NCI-H1105 (cell line): ENCODE data around the gene GCNT2.
"Not testable (repeated sequence)": the region's sequence is repeated elsewhere in the genome, so short reads cannot be mapped to it uniquely, and the experiment has no call there.

ENCODE experiments used
- DNase-seq: peaks from one replicate; lab custom pipeline; 2025; lab: John Stamatoyannopoulos, UW

The GCNT2 gene

DNA sequence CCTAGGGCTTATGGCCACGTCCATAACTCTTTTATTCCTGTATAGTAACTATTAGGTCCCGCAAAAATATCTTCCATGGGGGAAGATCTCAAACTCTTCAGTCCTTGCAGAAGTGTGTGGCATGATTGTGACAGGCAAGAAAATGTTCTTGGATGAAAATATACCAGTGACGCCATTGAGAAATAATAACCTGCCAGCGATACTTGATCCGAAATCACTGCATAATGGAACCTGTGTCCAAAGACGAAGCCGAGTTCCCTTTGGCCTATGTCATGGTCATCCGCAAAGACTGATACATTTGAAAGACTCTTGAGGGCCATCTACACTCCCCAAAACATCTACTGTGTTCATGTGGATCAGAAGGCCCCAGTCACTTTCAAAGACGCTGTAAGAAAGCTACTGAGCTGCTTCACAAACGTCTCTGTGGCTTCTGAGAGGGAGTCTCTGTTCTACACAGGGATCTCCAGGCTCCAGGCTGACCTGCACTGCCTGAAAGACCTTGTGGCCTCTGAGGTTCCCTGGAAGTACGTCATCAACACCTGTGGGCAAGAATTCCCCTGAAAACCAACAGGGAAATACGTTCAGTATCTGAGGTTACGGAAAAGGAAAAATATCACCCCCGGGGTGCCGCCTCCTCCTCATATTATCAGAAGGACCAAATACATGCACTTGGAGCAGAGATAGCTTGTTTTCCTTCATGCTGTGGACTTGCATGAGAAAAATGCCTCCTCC is 6.9 kb upstream of the GCNT2 start:
- no peak for DNase-seq

DNA sequence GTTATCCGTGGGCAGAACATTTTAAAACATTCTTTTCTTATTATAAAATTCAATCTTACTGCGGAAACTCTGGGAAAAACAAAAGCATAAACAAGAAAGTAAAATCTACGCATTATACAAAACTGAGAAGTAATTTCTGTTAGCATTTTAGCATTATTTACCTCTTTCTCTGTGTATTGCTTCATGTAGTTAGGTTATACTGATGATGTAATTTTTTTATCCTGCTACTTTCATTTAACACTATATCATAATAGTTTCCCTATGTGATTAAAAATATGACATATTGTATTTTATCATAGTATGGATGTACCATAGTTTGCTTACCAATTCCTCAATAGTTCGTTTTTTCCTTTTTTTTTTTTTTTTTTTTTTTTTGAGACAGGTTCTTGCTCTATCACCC is 4.2 kb upstream of the GCNT2 start:
- no peak for DNase-seq

DNA sequence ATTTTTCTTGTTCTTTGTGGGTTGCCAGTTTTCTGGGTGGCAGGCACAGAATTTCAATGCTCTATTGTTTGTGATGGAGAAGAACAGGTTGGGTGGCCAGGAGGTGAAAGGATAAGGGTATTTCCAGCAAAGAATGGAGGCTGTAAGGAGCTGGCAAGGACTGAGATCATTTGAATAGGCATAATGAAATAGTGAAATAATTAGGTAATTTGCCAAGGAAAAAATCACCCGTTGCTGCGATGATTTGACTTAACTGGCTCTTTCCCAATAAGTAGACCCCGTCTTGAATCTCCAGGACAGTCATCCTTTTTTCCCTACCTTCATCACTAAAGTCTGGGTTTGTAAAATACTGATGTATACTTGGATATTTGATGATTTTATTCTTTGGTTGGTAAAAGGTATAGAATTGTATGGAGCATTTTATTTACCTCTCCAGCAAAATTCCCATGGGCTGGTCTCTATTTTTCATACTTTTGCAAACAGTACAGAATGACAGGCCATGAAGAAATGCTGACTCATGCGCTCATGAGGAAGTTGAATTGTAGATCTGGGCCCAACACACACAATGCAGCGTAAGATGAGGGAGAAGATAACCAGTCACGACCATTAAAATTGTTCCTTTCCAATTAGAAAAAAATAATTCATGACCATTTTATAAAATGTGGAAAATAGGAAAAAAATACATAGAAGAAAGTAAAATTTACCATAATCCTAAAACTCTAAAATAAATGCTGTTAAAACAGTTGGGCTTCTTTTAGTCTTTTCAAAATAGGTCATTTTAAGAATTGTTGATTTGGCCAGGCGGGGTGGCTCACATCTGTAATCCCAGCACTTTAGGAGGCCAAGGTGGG is 2.4 kb upstream of the GCNT2 start:
- DNase-seq, result no peak

DNA sequence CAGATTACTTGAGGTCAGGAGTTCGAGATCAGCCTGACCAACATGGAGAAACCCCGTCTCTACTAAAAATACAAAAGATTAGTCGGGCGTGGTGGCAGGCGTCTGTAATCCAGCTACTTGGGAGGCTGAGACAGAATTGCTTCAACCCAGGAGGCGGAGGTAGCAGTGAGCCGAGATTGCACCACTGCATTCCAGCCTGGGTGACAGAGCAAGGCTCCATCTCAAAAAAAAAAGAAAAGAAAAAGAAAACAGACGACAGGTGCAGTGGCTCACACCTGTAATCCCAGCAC is 1.8 kb upstream of the GCNT2 start:
- DNase-seq, result not testable (repeated sequence)

DNA sequence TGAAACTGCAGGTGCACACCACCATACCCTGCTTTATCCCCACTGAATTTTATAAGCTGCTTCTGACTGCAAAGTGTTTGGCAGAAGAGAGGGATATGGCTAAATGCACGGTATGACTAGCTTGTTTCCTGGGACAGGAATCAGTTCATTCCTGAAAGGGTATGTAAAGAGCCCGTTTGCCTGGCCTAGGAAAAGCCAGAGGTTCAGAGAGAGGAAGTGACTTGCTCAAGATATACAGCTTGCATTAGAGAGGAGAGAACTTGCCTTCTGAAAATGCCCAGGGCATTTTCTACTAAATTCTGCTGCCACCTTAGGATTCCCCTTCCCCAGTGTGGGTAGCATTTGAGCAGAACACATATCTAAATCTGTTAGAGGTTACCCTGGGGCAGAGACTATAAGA is 683 bp upstream of the GCNT2 start:
- no peak for DNase-seq

DNA sequence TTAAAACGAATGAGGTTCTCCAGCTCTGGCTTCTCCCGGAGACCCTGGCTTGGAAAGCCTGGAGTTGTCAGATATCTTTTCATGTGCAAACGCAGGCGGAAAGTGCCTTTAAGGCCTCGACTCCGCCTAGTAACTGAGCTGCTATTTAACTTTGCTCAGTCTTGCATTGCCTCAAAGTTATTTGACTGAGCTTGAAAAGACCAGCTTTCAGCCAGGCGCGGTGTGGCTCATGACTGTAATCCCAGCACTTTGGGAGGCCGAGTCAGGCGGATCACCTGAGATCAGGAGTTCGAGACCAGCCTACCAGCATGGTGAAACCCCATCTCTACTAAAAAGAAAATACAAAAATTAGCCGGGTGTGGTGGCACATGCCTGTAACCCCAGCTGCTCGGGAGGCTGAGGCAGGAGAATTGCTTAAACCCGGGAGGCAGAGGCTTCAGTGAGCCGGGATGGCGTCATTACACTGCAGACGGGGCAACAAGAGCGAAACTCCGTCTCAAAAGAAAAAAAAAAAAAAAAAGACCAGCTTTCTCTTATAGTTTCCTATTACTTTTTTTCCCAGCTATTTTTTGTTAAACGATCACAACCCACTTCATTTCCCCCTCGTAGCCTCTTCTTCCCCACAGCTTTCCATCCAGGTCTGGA is 1.9 kb downstream of the GCNT2 start:
- DNase-seq, result no peak

DNA sequence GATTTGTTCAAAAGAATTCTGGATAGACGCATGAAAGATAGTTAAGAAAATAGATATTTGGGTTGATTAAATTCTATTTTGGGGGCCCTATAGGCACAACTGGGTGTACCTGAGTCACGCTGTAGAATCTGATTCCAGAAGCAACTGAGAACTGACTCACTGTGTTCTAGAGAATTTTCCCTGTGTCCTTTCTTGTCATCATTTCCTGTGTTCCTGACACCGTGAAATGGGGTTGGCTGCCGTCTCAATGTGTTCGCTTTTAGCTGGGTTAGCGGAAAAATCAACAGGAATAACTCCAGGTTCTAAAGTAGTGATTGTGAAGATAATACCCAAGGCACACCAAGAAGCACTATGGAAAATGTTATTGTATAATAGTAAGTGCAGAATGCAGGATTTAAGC is 5.0 kb downstream of the GCNT2 start:
- no peak for DNase-seq

DNA sequence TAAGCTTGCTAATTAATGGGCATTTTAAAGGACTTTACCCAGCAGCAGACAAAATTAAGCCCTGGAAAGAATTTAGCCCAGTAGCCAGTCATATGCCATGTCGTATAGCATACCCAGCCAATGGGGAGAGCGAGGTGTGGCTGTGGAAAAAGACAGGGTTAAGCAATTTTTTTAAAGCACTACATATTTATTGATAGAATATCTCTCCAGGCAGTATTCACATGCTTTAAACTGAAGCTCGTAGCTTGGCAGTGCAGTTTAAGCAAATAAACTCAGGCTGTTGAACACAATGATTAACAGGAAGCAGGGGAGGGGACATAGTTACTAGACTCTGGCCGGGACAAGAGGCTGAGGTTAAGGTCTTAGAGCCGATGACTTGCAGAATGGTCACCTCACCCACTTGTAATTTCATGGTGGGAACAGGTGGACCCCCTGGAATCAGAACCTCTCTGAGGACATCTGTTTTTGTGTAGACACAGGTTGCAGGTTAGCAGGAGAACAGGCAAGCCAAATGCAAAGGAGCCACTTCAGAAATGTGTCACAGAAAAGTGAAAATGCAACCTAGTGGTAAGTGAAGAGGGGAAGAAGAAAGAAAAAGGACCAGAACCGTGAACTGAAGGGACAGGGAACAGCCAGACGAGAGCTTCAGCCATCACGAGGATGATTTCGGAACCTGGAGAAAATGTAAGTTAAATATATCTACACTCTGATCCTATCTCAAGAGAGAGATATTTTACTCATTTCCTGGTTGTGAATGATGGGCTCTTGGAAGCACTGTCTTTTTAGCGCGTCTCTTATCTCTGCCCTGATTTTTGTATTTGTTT is 7.2 kb downstream of the GCNT2 start:
- DNase-seq, result no peak

DNA sequence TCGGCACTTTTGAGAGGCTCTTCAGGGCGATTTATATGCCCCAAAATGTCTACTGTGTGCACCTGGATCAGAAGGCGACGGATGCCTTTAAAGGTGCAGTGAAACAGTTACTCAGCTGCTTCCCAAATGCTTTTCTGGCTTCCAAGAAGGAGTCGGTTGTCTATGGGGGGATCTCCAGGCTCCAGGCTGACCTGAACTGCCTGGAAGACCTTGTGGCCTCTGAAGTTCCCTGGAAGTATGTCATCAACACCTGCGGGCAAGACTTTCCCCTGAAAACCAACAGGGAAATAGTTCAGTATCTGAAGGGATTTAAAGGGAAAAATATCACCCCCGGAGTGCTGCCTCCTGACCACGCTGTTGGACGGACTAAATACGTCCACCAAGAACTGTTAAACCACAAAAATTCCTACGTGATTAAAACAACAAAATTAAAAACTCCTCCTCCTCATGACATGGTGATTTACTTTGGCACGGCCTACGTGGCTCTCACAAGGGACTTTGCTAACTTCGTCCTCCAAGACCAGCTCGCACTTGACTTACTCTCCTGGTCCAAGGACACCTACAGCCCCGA is 8.2 kb downstream of the GCNT2 start:
- no peak for DNase-seq

DNA sequence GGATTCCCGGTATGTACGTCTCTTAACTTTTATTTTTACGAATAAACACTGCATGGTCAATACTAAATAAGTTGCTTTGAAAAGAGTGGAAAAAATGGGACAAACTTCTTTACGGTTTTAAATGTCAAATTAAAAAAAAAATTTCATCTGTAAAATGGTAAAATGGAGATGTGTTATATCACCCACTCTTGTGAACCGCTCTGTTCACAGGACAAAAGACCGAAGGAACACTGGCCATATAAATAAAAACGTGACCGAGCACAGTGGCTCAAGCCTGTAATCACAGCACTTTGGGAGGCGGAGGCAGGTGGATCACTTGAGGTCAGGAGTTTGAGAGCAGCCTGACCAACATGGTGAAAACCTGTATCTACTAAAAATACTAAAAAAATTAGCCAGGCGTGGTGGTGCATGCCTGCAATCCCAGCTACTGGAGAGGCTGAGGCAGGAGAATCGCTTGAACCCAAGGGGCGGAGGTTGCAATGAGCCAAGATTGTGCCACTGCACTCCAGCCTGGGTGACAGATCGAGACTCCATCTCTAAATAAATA is 8.8 kb downstream of the GCNT2 start:
- DNase-seq, result not testable (repeated sequence)

DNA sequence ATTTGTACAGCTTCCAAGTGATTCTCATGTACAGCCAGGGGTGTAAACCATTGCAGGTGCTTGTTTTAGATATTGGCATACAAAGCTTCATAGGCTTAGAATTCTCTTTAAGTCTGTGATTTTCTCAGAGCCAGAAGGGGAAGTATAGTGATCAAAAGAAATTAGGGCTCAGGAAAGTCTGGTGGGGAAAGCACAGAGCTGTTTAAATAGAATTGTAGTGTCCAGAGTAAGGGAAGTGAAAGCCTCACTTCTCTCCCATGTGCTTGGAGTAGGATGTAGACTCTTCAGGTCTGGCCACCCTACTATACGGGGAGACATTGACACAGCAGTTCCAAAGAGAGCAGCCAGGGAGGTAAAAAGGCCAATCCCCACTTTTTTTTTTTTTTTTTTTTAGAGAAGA is 10.4 kb downstream of the GCNT2 start:
- no peak for DNase-seq

DNA sequence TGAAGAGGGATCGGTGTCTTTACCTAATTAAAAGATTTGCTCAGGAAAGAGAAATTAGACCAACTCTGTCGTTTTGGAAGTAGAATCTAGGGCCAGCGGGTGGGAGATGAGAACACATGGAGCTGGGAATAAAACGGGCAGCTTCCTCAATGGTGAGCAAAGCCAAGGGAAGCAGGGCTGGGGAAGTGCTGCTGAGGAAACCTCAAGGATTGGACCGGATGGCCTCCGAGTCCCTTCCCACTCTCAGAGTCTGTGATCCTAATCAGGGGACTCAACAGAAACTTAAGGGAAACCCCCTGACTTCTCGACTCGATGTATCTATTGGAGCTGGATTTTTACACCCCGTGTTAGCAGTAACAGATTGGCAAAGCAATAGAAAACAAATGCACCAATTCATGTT is 10.8 kb downstream of the GCNT2 start:
- no peak for DNase-seq

DNA sequence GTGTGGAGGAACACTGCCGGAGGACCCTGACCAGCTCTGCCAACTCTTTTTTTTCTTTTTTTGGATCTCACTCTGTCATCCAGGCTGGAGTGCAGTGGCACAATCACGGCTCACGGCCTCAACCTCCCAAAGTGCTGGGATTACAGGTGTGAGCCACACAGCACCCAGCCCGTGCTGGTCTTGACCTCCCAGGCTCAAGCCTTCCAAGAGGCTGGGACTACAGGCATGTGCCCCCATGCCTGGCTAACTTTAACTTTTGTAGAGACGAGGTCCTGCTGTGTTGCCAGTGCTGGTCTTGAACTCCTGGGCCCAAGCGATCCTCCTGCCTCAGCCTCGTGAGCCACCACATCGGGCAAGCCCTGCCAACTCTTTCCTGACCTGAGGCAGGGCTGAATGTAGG is 11.2 kb downstream of the GCNT2 start:
- DNase-seq, result no peak

DNA sequence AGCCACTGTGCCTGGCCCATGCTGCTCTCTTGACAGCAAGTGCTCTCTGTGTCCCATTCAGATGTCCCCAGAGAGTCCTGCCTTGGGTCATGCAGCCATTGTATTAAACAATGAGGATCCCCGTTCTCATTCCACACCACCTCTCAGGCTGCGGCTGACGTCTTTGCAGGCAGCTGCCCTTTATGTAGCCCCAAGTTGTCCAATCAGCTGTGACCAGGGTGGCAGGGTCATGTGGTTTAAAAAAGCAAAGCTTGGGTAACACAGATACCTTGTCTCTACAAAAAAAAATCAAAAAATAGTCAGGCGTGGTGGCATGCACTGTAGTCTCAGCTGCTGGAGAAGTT is 13.2 kb downstream of the GCNT2 start:
- DNase-seq, result no peak

DNA sequence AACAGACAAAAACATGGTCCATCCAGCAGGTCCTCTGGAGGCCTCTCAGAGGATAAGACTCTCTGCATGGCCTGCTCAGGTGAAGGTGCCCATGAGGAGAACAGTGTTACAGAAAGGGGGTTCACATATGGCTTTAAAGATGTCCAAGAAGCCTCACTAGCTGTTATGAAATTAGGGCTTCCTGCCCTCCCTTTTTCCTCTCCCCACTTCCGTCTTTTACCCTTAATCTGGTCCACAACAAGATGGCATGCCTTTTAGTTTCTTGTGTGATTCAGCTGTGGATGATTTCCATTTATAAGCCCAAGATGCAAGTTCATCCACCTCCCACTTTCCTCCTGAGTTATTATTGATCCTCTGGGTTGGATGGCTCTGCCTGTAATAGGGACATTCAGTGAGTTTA is 14.0 kb downstream of the GCNT2 start:
- no peak for DNase-seq

DNA sequence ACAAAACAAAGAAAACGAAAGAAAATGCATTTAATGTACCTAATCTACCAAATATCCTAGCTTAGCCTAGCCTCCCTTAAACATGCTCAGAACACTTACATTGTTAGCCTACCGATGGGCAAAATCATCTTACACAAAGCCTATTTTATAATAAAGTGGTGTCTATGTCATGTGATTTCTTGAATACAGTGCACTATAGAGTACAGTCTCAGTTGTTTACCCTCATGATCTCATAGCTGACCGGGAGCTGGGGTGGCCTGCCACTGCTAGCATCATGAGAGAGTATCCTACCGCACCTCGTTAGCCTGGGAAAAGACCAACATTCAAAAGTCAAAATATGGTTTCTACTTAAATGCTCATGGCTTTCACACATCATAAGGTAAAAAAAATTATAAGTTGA is 16.6 kb downstream of the GCNT2 start:
- DNase-seq, result no peak

DNA sequence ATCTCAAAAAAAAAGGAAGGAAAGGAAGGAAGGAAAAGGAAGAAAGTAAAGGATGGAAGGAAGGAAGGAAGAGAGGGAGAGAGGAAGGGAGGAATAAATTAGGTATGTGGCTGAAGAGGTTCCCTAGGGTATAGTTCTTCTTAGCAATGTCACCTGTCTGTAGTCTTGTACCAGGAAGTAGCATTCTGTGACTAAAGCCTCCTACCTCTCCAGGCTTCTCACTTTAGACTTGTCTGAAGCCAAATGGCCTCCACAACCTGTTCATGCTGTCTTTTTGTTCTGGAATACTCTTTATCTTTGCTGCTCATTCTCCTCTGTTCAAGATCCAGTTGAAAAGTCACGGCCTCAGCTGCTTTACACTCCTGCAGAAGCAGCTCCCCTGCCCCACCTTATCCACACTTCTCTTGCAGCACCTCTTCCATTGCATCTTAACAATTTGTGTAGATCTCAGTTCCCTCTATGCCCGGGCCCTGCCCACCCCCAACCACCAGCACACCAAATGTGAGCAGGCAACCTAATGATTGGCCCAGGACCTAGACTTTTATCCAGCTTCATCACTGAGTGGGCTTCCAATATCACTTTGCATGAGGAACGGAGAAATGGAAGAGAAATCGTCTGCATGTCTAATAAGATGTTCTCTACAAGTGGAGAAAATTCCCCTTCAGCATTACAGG is 19.1 kb downstream of the GCNT2 start:
- DNase-seq, result no peak

DNA sequence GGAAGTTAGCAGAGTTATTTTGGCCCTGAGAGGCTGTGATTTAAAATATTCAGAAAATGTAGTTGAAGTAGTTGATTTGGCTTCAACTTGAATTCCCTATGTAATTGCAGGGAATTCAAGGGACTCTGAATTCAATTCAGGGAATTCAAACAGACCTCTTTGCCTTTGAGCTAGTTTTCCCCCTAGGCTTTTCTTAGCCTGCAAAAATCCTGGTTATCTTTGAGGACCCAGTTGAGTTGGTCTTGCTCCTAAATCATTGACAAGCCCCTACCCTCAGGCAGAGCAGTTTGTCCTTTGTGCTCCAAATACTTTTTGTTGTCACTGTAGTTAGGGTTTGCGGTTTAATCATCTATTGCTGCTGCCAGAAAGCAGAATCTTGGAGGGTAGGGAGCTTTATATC is 20.4 kb downstream of the GCNT2 start:
- no peak for DNase-seq

DNA sequence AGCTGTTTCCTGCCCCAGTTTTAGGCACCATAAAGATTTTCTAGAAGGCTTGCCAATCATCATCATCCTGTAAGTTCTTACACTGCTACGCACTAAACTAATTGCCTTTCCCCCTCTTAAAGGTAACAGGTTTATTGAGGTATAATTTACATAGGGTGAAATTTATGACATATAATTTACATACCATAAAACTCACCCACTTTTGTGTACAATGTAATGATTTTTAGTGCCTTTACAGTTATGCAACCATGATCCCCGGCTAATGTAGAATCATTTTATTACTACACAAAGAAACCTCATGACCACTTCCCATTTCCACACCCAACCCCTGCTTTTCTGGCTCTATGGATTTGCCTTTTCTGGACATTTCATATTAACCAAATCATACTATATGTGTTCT is 21.1 kb downstream of the GCNT2 start:
- DNase-seq, result no peak

DNA sequence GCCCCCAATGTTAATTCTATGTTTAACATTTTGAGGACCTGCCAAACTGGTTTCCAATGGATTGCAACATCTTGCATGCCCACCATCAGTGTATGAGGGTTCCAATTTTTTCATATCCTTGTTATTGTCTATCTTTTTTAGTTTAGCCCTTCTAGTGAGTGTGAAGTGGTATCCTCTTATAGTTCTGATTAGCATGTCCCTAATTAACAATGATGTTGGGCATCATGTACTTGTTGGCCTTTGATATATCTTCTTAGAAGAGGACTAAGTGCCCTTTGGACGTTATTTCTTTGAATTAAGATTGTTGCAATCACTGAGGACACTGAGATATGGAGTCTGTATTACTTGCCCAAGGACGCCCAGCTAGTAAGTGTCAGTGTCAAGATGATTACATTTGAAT is 22.3 kb downstream of the GCNT2 start:
- no peak for DNase-seq

DNA sequence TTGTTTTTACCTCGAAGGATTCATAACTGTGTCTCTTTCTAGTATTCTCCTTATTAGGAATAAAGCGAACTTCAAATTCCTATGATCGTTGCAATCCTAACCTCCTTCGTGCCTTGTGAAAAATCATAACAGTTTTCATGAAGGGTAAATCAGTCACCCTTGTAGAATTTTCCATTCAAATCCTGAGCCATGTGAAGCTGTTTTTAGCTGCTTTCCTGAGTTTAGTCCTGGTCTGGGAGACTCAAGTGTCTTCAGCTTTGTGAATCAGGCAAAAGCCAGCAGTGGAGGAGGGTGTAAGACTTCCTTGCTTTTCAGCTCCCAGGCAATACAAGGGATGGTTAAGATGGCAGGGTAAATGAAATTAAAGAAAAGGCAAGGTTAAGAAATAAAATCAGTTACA is 24.3 kb downstream of the GCNT2 start:
- no peak for DNase-seq
